CD4-positive, alpha-beta T cell treated with Interleukin-10 for 1 hour (primary cell): Measurements from ENCODE around the gene SLC4A11.
"Not testable (repeated sequence)": the region's sequence is repeated elsewhere in the genome, so short reads cannot be mapped to it uniquely, and the experiment has no call there.

Source experiments
- DNase-seq: peaks from one replicate; pipeline ENCODE4 v3.0.0-alpha.2; 2020

The SLC4A11 gene

DNA sequence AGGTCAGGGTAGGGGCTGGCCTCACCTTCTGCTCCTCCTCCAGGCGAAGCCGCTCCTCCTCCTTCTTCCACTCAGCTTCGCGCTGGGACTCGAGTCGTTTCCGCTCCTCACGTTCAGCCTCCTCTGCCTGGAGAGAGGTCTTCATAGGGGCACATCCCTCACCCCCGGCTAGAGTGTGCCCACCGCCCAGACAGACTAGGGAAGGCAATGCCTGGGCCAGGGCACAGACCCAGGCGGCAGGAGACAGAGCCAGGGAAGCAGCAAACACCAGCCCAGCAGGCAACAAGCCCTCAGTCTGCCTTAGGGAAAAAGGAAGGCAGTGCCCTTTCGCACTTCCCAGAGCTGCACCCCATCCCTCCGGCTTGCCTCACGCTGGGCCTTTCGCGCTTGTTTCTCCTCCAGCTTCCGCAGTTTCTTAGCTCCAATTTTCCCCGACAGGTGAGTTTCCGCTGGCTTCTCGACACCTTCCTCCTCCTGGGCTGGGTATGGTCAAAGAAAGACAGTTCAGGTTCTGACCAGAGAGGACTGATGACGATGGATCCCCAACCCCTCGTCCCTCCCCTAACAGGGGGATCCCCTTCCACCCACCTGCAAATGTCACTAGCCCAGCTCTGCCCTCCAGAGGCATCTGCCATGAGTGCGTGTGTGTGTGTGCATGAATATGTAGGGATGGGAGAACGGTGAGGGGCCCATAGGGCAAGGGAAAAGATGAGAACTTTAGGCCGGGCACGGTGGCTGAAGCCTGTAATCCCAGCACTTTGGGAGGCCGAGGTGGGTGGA is 38.8 kb downstream of the SLC4A11 start:
- no peak for DNase-seq

DNA sequence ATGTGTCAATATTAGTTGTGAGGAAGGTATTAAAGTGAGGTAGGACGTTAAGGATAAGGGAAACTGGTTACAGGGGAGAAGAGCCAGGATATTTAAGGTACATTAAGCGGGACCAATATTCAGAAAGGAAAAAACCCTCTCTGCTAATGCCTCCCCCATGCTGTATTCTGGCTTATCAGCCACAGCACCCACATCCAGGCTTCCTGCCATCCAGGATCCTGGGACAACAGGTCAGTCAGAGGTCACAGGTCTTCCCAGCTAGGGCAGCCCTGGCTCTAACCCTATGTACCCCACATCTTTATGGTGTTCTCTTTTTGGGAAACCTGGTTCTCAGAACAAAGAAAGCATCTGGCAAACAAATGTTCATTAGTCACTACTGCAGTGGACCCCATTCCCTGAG is 39.8 kb downstream of the SLC4A11 start:
- DNase-seq = no peak

DNA sequence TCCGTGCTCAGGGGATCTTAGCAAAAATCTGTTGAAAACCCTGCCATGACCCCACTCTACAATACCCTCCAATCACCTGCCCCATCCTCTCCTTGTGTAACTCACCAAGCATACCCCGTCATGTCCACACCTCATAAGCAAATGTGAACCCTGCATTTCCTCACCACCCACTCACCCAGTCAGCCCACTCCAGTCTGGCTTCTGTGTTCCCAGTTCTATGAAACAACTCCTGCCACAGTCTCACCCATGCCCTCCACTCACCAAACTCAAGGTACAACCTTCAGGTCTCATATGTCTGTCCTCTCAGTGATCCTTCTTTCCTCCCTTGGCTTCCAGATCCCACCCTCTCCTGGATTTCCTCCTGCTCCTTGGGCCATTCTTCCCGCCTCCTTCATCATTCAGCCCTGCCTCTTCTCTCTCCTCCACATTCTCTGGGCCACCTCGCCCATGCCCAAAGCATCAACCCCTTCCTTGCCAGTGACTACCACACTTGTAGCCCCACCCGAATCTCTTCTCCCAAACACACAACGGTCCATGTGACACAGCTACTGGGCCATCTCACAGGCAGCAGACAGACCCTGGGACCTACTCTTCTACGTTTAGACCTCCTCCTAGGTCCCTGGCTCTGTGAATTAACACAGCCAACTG is 43.3 kb downstream of the SLC4A11 start:
- no peak for DNase-seq

DNA sequence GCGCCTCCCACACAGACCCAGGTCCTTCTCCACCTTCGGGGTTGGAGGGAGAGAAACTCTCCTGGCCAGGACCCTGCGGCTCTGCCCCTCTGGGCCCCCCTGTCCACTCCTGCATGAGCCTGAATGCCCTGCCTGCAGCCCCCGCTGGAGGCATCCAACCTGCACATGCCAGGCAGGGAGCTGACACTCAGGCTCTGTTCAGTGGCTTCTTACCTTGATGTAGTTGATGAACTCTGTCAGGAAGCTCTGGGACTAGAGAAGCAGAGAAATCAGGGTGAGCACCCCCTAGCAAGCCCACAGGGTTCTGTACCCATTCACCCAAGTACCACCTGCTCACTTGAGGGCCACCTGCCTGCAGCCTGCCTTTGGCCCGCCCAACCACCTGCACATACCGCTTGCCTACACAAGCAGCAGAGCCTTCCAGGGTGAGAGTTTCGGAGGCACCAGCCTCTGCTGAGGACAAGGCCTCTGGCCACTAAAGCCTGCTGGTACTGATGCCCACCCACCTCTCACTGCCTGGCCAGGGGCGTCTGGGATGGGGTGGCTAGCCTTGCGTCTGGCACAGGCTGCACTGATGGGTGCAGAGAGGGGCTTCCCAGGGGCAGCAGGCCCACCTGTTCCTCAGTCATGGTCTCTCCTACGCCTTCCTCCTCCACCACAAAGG is 44.2 kb downstream of the SLC4A11 start:
- no peak for DNase-seq

DNA sequence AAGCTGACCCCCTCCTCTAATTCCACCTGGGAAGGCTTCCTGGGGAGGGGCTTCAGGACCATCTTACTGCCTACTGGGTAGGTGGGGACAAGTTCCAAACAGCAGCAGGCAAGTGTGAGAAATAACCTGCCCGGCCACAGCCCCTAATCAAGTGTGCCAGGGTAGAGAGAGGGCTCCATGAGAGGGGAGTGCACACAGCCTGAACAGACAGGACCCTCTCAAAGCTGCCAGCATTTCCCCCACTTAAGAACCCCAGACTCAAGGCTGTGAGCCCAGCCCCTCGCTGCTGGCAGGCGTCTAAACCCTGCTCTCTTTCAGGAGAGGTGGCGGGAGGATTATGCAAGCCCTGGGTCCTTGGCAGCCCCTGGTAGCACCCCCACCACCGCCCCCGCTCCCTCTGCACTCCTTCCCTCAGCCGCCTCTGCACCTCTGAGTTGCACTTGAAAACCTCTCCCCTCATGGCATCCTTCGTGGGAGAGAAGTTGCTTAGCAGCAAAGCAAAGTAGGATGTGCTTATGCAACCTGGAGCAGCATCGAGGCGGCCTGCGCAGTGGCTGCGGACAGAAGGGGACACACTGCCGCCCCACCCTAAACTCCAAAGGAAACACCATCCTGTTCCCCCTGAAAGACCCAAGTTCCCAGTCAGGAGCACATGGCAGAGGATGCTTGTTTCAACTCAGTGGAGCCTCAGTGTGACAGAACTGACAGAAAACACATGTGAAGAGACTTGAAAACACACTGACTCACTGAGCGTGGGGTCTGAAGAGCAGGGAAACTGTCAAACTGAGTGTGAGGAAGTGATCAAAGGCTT is 45.0 kb downstream of the SLC4A11 start:
- no peak for DNase-seq

DNA sequence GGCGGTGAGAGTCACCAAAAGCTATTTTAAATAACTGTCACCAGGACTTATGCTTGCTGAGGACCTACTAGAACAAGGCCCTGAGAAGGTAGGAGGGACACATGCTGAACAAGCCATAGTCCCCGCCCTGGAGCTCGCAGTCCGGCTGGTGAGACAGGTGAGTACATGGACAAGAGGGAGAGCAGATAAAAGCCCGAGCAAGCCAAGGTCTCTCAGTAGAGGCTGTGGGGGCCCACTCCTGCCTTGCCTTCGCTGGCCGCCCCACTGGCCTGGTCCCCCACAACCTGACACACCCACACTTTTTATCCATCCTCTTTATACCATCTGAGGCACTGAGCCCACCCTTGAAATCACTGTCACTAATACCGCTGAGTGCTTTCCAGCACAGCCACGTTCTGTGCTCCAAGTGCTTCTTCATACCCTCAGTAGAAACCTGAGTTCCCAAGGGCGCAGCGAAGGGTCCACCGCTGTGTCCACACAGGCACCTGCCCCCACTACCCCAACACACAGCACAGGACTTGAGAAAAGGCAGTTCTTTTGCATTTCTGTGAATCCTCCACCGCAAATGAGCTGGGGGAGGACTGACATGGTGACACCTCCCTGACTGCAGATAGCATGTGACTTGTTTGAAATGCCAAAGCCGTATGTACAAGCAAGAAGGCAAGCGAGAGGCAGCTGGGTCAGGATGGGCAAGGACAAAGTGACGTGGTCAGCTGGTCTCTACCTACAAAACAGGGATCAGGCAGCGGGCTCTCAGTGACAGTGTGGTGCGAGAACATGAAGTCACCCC is 46.6 kb downstream of the SLC4A11 start:
- DNase-seq = no peak

DNA sequence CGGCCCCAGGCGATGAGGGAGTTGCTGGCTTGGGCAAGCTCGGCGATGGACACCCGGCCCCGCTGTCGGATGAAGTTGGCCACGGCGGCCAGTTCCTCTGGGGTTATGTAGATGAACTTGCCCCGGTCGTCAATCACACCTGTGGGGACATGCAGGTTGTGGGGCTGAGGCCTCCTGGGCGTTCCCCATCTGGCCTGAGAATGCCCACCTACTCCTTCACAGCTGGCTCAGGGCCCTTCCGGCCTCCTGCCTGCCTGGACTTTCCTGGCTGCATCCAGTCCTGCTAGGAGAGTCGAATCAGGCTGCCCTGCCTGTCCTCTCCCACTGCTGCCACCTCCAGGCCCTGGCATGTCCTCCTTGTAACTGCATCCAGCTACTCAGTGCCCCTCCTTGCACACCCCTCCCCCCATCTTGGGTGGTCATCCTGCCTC is 48.3 kb downstream of the SLC4A11 start:
- DNase-seq = no peak

DNA sequence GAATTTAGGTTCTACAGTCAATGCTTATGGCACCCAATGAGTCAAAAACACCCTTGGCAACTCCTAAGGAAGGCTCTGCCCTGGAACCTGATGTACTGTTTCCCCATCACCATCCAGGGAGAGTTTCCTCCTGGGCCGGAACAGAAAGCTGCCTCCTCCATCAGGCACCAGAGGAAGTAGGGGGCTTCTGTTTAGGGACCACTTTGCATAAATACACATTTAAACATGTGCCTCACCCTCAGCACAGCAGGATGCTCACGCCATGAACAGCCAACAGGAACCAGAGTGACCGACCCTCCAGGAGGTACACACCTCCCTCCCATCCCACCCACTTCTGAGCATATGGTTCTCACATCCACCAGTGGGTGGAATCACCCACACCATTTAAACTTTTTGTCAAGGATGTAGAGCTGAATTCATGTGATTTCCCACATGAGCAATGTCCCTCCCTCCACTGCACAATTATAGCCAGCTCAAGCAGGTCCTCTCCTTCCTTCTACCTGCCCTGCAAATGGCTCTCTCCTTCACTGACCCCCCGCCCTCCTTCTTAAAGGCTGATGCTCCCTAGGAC is 49.3 kb downstream of the SLC4A11 start:
- no peak for DNase-seq

DNA sequence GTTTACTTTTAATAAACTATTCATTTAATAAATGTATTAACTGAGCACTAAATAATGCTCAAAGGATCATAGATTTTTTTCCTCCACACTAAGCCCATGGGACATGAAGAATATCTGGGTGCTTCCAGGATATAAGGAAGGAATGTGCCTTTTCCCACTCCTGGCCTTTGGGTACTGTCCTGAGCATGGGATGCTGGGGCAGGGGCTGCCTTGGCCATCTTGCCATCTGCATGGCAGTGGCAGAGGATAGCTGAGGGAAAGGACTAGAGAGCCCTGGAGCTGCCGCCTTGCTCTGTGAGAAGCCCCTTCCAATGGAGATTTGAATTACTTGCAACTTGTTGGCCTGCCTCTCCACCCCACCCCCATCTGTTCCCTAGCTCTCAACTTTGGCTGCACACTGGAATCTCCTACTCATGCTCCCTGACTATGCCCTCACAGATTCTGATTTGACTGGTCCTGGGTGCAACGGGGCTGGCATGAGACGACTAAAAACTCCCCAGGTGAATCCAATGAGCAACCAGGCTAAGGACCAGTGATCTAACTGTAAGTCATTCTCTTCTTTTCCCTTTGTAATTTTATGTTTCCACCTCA is 50.1 kb downstream of the SLC4A11 start:
- DNase-seq = no peak

DNA sequence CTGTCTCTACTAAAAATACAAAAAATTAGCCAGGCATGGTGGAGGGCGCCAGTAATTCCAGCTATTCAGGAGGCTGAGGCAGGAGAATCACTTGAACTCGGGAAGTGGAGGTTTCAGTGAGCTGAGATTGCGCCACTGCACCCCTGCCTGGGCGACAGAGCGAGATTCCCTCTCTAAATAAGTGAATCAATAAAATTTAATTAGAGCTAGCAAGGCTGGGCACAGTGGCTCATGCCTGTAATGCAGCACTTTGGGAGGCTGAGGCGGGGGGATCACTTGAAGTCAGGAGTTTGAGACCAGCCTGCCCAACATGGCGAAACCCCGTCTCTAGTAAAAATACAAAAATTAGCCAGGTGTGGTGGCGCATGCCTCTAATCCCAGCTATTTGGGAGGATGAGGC is 51.1 kb downstream of the SLC4A11 start:
- DNase-seq = not testable (repeated sequence)

DNA sequence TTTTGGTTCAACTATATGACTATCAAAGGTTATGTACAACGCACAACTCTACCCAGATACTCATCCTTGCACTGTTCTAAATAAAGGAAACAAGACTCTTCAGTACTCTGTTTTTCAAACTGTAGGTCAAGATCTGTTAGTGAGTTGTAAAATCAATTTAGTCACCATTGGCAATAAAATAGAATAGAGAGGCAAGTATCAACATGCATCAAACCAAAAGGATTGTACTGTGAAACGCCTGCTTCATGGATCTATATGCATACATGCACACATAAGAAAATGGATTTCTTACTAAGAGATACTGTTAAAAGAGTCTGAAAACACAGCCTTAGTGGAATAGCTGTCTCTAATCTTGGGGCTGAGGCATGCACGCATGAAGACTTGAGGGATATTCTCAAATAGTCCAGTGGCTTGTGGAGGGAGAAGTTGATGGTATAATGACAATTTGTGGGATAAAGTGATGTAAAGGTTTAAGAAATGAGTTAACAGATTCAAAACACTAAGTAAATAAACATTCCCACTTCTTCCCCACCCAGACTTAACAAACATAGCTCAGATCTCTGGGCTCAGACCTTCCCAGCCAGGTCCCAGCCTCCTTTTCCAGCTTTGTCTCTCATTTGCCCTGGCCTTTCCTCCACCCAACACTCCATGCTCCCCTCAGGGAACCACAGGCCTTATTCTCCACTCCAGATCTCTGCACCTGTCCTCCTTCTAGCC is 54.9 kb downstream of the SLC4A11 start:
- DNase-seq = no peak

DNA sequence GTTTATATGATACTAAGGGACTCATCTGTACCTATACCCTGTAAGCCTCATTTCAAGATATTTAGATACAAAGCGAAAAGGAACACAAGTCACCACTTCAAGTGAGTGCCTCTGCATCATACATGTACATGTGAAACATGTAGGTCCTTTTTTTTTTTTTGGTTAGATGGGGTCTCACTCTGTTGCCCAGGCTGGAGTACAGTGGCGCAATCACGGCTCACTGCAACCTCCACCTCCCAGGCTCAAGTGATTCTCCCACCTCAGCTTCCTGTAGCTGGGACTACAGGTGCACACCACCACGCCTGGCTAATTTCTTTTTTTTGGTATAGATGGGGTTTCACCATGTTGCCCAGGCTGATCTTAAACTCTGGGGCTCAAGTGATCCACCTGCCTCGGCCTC is 56.6 kb downstream of the SLC4A11 start:
- DNase-seq = not testable (repeated sequence)

DNA sequence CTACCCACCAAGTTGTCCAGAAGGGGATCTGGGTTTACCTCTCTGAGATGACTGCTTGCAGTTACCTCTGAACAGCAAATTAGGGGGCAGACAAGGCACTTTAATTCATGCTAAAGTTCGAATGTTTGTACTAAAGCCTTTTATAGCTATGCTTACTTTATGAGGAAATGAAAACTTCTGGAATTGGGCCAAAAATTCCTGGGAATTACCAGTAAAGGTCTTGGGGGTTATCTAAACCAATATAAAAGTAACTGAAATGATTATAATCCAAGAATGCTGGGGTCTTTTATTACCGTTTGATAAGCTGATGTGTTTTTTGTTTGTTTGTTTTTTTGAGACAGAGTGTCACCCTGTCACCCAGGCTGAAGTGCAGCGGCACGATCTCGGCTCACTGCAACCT is 57.7 kb downstream of the SLC4A11 start:
- no peak for DNase-seq

DNA sequence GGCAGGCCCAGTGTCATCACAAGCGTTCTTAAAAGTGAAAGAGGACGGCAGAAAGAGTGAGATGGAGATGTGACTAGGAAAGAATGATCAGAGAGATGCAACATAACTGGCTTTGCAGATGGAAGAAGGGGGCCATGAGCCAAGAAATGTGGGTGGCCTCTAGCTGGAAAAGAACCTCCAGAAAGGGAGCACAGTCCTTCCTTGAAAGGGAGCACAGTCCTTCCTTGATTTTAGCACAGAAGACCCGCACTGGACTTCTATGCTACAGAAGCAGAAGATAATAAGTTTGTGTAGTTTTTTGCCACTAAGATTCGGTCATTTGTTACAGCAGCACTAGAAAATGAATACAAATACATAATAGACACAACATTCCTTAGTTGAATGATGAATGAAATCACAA is 58.7 kb downstream of the SLC4A11 start:
- DNase-seq = no peak

DNA sequence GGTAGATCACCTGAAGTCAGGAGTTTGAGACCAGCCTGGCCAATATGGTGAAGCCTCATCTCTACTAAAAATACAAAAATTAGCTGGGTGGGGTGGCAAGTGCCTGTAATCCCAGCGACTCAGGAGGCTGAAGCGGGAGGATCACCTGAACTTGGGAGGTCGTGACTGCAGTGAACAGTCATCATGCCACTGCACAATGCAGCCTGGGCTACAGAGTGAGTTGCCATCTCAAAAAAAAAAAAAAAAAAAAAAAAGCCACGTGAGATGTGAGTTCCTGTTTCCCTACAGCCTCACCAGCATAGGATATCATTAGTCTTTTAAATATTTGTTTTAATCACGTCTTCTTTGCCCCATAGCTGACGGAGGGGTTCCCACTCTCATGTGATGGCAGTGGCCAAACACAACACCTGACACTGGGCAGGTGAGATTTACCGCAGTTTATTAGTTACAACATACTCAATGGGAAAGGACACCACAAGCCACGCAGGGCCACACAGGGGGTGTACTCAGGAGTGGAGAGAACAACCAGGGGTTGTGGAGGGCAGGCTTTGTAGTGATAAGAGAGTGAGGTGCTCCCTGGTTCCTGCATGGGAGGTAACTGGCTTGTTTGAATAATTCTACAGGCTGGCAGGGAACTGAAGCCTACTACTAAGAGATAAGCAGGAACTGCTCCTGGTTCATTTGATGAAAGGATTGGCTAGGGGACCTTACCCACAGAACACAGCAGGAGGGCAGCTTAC is 61.1 kb downstream of the SLC4A11 start:
- no peak for DNase-seq
